ENCODE results near the gene ITGB6.
A peak's percentile ranks its signal among the peaks of the same experiment; 100 is the strongest.

ITGB6 gene

GRCh38 chr2:160222546-160223283 is 22.6 kb upstream of the ITGB6 start:
- H3K36me3 ChIP-seq (ENCODE audit: control insufficient read depth, insufficient read depth, low read length), result no peaks in the 10 kb centered on the region
- H3K9ac ChIP-seq, result no peak overlapping the region
- peak overlapping the region; percentile 89 for H3K27ac ChIP-seq

GRCh38 chr2:160221391-160222276 is 21.6 kb upstream of the ITGB6 start:
- H3K4me1 ChIP-seq, result peaks cover 54% of the 10 kb centered on the region
- H3K4me2 ChIP-seq (ENCODE audit: low read length), result peak overlapping the region; percentile 19
- H2AFZ ChIP-seq, result peak overlapping the region; percentile 90
- no peak overlapping the region for H3K9ac ChIP-seq
- no peaks in the 10 kb centered on the region for H3K36me3 ChIP-seq (ENCODE audit: control insufficient read depth, insufficient read depth, low read length)
- TF ChIP-seq CTCF (IDR thresholded peaks at IDR 0.05), result no peak
- H3K27ac ChIP-seq, result peak overlapping the region; percentile 89
- H3K79me2 ChIP-seq, result no peaks in the 10 kb centered on the region
- no peaks in the 10 kb centered on the region for H3K9me3 ChIP-seq (ENCODE audit: control insufficient read depth, low read length)
- no peak overlapping the region for H3K4me3 ChIP-seq (ENCODE audit: low read depth, low read length)
- no peaks in the 10 kb centered on the region for H3K27me3 ChIP-seq (ENCODE audit: control insufficient read depth, insufficient read depth, low read length)

More at GRCh38 chr2:160222546-160223283, 22.6 kb upstream of the ITGB6 start:
- Histone ChIP-seq H3K9me3 (ENCODE audit: control insufficient read depth, low read length) (no peaks in the 10 kb centered on the region), H3K4me2 (ENCODE audit: low read length) (no peak overlapping the region), H3K4me3 (ENCODE audit: low read depth, low read length) (no peak overlapping the region), H3K27me3 (ENCODE audit: control insufficient read depth, insufficient read depth, low read length) (no peaks in the 10 kb centered on the region), H3K79me2 (no peaks in the 10 kb centered on the region), H3K4me1 (peaks cover 63% of the 10 kb centered on the region), H2AFZ (peak overlapping the region; percentile 90)
- TF ChIP-seq CTCF (IDR thresholded peaks at IDR 0.05), result no peak

GRCh38 chr2:160220545-160221009 is 20.5 kb upstream of the ITGB6 start:
- Histone ChIP-seq H3K27ac (peak overlapping the region; percentile 89), H3K79me2 (no peaks in the 10 kb centered on the region), H3K4me1 (peaks cover 44% of the 10 kb centered on the region), H2AFZ (peak overlapping the region; percentile 90), H3K9me3 (ENCODE audit: control insufficient read depth, low read length) (no peaks in the 10 kb centered on the region), H3K4me3 (ENCODE audit: low read depth, low read length) (no peak overlapping the region), H3K36me3 (ENCODE audit: control insufficient read depth, insufficient read depth, low read length) (no peaks in the 10 kb centered on the region), H3K4me2 (ENCODE audit: low read length) (no peak overlapping the region), H3K9ac (no peak overlapping the region), H3K27me3 (ENCODE audit: control insufficient read depth, insufficient read depth, low read length) (no peaks in the 10 kb centered on the region)
- TF ChIP-seq CTCF (IDR thresholded peaks at IDR 0.05), result no peak

- H3K4me2 ChIP-seq (ENCODE audit: low read length), result no peak overlapping the region
- no peaks in the 10 kb centered on the region for H3K79me2 ChIP-seq
- H3K4me3 ChIP-seq (ENCODE audit: low read depth, low read length), result no peak overlapping the region
- H3K9ac ChIP-seq, result no peak overlapping the region
- no peak for TF ChIP-seq CTCF (IDR thresholded peaks at IDR 0.05)
- no peaks in the 10 kb centered on the region for H3K36me3 ChIP-seq (ENCODE audit: control insufficient read depth, insufficient read depth, low read length)
- H3K27me3 ChIP-seq (ENCODE audit: control insufficient read depth, insufficient read depth, low read length), result no peaks in the 10 kb centered on the region
- peak overlapping the region; percentile 90 for H2AFZ ChIP-seq
- H3K9me3 ChIP-seq (ENCODE audit: control insufficient read depth, low read length), result no peaks in the 10 kb centered on the region
- peaks cover 40% of the 10 kb centered on the region for H3K4me1 ChIP-seq
- H3K27ac ChIP-seq, result peak overlapping the region; percentile 89
These were observed 20.0 kb upstream of the ITGB6 start for GRCh38 chr2:160220026-160220425.

Measured in parathyroid adenoma (tissue), 2 donors.